Right lobe of liver (tissue), 4 donors: ENCODE results near the gene GAA.

Source experiments
- CTCF ChIP-seq, 4 donors: fragments of 200-600 bp in 3 of 4; fragments of 450-650 bp in 1 of 4; IDR thresholded peaks; one replicate each; pipeline versions ENCODE4 v1.5.1 to v1.8.0; 2016 to 2022; ENCODE audit warnings: antibody characterized with exemption in 4 of 4, mild to moderate bottlenecking in 2 of 4
- POLR2A ChIP-seq: fragments of 450-650 bp; IDR thresholded peaks from one replicate; pipeline ENCODE4 v1.6.1; 2017; ENCODE audit warnings: antibody characterized with exemption, mild to moderate bottlenecking
- donor health status: DM: no; HTN: no; CAD: no.
- donor health status: DM: no; HTN: no; CAD: no.
- donor health status: DM: no; HTN: yes; CAD: no.

GRCh38 chr17:80071116-80071841 lies 30.1 kb upstream of the GAA start:
- TF ChIP-seq CTCF (IDR thresholded peaks at IDR 0.05) (no peak), POLR2A (peak; percentile 38)
